RPMI7951 (cell line): ENCODE results near the gene HHAT. TPM values are rescaled to one million over a fixed set of nuclear protein-coding genes. Genes with fewer than 3 reads are reported as not detected.
A peak's percentile ranks its signal among the peaks of the same experiment; 100 is the strongest.

Experiments
- DNase-seq: peaks from one replicate; pipeline ENCODE4 v3.0.0-alpha.2; 2012; ENCODE audit warnings: low read depth
- total RNA-seq: library from RNA; depleted of rRNA; stranded (reverse); fragments of >200 nt; shearing (Covaris generic); gene quantifications from 2 replicates; pipeline ENCODE4 v1.2.3, GENCODE V29; 2014

Gene HHAT
- total RNA-seq, 1 experiment from 2014 or later: 3.1 TPM

DNA sequence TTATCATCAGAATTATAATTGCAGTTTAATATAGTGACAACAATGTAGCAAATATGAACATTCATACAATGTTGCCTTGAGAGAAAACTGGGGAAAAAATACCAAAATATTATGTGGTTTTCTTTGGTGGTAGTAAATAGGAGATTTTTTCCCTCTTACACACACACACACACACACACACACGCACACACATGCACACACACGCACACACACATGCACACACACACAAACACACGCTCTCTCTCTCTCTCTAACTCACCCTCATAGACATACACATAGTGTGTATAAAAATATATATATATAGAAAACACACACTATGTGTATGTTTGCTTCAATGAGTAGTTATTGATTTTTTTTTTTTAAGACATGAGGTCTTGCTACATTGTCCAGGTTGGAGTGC is 211.6 kb downstream of the HHAT start:
- no peak for DNase-seq

DNA sequence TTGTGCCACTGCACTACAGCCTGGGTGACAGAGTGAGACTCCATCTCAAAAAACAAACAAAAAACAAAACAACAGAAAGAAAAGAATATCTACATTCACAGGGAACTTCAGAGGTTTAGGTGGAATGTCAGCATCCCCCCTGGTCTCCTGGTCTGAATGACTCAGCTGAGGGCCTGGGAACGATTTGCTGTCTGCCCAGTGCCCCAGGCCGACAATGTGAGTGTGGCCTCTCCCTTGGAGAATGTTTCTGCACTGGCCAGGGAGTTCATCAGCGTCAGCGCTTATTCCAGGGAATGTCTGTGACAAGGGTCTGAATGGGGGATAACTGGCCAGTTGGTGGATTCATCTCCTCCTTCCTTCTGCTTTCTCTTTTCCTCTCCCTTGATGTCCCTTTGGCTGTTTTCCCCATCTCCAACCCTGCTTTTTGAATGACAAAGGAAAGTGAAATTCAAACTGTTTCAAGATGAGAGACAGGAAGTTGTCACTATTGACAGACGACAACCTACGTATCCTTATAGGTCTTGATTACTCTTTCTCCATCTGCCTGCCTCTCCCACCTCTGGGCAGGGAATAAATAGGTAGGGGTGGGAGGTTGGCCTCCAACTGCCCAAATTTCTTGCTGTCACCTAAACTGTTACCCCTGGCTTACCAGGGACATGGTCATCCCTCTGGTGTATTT is 213.1 kb downstream of the HHAT start:
- peak; percentile 69 for DNase-seq

DNA sequence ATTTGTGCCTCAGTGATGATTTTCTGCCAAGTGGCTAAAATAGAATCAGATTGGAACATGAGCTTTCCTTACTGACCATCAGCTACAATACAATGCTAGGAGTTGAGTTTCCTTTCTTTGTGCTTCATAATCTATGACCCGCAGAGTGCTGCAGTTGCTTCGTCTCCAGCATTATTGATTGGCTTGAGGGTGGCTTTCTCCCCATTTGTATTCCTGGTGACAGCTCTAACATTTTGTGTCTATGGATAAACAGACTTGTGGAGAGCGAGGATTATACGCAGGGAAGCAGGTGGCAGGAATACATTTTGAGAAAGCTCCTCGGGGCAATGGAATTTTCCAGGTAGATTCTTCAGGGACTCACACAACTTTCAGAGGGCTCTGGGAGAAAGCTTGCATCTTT is 223.2 kb downstream of the HHAT start:
- DNase-seq: no peak

DNA sequence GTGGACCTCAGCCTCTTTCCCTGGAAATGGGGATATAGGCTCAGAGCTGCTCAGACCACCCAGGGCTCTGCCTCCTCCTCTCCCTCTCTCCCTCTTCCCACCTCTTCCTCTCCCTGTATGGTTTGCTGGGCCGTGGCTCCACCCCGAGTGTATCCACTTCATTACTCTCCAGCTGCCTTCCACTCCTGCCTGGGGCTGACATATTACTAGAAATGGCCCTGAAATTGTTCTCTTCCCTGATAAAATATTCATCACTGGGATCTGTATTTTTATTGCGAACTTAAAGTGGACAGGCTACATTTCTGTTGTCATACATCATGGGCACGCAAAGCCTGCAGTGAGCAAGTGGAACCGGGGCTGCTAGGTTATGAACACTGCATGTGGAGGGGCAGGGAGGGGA is 225.0 kb downstream of the HHAT start:
- no peak for DNase-seq

DNA sequence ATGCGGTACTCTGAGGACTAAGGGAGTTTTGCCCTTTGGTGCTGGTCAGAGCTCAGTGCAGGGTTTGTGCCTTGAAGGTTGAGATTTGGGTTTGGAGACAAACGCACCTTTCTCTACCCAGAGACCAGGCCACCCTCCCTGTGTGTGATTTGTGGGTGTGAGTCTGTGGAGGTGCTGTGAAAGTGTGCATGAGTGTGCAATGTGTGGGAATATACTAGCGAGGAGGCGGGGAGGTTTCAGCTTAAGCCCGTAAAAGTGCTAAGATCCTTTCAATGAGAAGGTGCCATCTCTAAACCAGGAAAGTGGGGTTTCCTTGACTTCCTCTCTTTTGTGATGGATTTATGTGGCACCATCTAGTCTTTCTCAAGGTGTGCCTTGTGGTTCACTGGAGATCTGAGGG is 225.7 kb downstream of the HHAT start:
- no peak for DNase-seq

DNA sequence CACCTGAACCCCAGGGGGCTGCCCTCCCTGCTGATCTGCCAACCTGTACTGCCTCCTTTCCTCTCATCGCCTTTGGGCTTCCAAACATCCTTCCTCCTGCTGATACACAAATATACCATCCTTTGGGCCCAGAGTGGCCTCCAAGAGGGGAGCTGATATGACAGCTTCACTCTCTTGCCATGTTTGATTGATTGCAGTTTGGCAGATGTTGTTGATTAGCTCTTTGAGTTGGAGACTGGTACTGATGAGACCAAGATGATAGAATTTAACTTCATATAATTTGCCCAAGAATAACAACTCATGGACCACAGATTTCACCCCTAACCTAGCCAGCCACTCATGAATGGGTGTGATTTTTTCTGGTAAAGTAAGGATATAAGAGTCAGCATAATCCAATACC is 227.8 kb downstream of the HHAT start:
- DNase-seq: no peak

DNA sequence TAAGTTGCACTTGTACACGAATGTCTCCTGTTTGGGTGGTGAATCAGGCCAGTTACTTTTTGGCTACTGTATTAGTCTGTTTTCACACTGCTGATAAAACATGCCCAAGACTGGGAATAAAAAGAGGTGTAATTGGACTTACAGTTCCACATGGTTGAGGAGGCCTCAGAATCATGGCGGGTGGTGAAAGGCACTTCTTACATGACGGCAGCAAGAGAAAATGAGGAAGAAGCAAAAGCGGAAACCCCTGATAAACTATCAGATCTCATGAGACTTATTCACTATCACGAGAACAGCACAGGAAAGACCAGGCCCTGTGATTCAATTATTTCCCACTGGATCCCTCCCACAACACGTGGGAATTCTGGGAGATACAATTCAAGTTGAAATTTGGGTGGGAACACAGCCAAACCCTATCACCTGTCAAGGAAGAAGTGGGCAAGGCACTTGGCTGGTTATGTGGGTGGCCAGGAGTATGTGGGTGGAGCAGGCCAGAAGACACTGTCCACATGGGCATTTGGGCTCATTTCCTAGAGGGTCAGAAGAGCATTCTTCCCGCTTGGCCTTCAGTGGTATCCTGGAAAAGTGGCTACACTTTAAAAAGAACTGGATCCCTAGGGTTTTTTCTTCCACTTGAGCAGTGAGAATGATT is 228.8 kb downstream of the HHAT start:
- DNase-seq: no peak

DNA sequence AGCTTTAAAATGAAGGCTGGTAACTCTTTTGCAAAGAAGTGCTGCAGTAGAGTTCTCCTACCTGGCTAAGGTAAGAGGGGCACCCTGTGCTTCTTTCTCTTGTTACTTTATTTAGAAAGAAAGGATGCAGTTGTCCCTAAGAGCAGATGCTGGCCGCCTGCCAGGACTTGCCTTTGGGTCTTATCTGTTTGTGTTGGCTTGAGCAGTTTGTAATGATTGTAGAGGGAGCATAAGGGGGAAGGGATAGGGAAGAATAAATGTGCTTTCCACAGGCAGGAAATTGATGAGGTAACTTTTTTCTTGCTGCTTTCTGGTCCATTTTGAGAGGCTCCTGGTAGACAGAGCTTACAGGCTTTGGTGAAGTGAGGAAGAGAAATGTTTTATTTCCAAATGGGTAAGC is 229.6 kb downstream of the HHAT start:
- DNase-seq: peak; percentile 31

DNA sequence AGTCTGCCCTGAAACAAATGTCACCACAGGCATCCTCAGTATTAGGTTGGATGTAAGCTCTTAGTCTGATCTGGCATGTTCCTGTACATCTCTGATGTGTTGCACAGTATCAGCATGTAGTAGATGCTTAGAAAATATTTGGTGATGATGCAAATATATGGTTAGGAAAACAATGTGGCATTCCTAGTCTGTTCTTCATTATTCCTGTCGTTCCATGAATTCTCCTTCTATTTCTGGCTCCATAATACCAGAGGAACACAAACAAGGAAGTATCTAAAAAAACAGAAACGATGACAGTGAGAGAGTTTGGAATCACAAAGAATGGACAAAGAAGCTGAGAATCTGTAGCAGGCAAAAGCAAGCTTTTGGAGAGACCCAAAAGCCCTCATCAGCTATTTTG is 236.6 kb downstream of the HHAT start:
- DNase-seq: no peak

DNA sequence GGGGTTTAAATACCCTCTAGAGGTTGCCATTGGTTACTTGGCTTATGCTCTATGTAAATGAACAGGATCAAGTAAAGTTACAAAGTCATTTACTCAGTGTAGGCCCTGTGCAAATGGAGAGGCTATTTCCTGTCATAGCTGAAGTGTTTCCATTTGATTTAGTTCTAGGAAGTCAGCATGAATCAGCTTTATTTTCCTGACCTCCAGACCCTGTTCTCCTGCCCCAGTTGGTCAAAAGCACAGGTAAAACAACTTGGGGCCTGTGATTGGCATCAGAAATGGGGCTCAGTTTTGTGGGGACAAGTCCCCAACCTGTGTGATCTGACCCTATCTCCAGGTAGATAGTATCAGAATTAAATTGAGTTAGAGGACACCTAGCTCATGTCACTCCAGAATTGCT is 239.9 kb downstream of the HHAT start:
- no peak for DNase-seq

DNA sequence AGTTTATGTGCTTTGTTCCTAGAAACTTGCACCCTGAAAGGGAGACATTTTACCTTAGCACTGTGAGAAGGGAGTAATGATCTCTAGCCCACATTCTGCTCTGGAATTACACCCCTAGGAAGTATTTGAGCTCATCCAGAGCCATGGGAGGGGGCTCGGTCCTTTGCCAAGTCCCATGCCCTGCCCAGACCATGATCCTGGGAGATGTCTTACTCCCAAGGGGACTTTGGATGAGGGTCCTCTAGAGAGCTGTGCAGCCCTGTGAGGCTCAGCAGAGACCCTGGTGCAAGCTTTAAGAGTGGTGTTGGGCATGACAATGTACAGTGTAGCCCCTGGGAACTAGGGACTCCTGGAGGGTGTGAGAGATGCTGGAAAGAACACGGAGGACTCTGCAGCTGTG is 241.4 kb downstream of the HHAT start:
- no peak for DNase-seq

DNA sequence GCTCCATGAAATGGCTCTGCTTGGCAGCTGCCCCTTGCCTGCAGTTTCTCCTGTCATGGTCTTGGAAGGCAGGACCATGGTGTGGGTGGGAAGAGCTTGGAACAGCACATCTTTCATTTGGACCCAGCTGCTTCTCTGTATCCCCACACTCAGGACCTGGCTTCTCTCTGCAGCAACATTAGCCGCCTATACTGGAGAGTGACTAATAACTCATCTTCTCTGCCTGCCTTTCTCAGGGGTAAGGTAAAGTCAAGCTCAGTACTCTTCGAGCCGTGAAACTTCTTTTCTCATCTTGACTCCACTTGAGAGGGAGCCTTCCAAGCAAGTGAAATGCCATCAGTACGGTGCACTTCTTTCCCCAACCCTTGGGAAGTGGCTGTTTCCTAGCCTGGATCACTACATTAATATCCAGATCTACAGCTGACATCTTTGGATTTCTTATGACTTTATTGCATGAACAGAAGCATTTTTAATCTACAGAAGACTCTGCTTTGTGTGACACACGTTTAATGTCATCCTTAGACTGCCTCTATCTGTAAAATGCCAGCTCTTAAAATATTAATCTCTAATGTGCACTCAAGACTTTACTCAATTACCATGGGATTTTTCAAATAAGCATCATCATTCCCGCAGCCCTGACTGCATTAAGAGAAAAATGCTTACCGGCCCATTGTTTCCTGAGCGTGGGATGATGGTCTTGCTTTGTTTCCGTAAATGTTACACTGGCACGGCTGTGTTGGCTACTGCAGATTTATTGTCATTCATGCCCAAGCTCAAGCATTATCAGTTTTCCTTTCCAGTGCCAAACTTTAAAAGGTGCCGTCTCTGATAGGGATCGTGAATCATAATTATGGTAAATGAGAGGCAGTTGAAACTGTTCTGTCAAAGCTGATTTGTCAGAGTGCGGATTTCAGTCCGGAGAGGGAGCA is 242.9 kb downstream of the HHAT start:
- DNase-seq: no peak

DNA sequence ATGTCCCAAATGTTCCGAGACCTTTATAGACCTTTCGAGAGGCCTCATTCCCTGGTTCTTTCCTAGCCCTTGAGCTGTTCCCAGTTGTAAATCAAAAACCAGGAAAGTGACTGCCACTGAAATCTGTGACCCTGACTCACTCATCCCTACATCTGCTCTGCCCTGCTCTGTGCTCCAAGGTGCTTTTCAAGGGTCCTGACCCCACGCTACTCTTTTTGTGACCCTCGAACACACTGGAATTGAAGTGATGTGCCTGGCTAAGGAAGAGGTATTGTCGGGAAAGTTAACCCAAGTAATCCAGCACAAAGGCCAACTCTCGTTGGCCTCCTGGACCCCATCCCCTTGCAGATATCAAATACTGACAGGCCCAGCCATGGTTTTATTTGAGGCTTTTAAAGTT is 244.4 kb downstream of the HHAT start:
- no peak for DNase-seq

DNA sequence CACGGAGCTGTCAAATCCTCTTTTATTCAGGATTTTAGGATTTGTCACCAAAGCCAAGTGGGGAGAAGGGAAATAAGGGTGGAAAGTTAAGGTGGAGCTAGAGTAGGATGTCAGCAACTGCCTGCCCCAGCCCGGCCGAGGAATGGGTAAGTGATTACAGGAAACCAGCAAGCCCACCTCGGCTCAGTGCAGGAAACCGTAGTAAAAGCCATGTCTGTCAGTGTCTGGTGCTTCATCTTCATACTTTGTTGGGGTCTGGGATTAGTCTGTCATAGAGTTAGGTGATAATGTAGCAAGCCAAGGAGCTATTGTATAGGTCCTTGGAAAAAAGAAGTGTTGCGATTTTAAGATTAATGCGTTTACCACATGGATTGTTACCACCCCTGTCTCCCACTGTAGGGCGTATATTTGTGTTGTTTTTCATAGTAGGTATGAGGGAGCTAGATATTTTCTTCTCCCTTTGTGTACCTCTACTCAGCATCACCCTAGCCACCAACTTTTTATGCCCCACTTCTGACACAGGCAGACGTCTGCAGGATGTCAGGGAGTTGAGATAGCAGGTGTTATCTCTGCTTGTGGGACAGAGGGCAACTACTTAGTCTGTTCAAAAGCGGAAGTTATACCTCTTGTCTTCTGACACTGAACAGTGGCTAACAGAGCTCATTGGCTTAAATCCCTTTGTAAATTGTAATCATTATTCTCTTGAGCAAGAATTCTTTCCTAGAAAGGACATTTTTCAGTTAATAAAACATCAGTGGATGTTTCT is 253.7 kb downstream of the HHAT start:
- no peak for DNase-seq

DNA sequence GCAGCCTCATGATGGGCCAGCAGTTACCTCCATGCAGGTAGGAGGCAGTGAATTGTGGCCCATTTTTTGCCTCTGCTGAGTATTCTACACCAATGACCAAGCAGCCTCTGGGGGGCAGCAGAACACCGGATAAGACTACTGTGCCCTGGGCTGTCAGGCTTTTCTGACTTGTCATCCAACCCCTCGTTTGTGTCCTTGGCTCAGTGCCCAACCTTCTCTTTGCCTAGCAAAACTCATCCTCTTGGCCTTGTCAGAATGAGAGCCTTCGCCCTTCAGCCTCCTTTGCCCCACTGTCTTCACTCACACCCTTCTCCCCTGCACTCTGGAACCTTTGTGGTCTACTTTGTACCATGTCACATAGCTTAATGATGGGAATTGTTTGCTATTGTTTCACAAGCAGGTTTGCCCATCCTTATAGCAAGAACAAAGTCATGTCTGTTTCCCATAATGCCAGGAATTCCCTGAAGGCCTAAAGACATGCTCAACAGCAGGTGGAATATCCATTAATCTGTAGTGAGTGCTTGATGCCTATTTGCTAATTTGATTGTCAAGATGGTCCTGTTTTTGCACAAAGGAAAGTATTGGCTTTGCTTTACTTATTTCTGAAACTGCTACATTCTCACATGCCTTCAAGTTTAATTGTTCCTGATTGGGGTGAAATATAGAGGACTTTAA is 255.9 kb downstream of the HHAT start:
- DNase-seq: peak; percentile 84

DNA sequence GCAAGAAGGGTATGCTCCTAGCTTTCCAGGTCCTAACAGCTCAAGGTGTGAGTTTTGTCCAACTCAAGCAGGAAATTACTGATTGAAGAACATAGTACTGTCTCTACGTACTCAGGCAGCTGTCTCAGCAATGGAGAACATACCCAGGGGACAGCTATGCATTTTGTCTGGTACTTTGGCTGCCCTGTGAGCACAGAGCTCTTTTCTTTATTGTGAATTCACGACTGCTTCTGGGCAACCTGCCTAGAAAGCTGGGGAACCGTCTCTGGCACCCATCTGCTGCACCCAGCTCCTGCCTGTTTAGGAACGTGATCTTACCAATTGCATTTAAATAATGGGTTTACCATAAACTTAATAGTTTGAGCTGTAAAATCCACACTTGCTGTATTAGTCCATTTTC is 258.1 kb downstream of the HHAT start:
- DNase-seq: no peak

DNA sequence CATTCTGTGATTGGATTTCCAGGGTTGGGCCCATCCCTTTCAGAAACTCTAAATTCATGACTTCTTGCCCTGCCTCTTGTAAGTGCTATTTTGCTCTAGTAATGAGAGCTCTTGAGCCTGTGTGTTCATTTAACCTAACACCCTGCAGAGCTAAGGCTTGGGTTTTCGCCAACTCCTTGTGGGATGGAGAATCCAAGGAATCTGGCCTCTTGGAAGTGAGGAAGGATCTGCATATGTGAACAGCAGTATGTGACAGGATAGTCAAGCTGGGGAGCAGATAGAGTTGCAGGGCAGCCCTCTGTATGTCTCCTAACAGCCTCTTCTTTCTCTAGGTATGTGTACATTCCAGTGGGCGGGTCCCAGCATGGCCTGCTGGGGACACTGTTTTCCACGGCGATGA is 258.9 kb downstream of the HHAT start:
- DNase-seq: peak; percentile 60

DNA sequence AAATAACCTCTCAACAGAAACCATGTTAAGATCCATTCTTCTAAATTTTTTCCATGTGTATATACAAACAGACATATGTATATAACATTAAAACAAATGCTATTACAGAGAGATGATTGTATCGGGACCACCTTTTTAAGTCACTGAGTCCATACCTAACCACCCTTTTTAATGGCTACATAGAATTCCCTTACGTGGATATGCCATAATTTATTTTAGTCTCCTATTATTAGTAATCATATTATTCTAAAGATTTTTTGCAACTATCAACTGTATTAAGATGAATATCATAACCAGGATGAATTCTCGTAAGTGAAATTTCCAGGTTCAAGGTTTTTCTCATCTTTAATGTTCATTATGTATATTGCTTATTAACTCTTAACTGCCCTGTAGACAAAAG is 259.7 kb downstream of the HHAT start:
- no peak for DNase-seq

DNA sequence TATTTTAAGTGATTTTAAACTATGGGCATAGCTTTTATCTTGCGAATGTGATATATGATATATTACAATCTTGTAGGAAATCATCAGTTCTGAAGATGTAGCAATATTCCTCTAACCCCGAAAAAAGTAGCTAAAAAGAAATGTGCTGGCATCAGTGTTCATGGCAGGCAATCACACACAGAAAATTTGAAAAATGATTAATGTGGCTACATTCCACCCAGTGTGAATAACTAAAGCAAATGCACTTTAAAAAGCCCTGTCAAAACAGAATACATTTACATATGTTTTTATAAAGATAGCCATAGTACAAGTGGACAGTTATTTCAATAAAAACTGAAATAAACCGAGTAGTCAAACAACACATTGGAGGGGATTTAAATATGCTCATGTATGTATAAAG is 260.2 kb downstream of the HHAT start:
- DNase-seq: no peak

DNA sequence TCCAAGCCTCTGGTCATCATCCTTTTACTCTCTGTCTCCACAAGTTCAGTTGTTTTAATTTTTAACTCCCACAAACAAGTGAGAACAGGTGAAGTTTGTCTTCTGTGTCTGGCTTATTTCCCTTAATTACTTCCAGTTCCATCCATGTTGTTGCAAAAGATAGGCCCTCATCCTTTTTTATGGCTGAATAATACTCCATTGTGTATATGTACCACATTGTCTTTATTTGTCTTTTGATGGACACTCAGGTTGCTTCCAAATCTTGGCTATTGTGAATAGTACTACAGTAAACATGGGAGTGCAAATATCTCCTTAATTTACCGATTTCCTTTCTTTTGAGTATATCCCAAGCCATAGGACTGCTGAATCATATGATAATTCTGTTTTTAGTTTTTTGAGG is 262.5 kb downstream of the HHAT start:
- DNase-seq: no peak

DNA sequence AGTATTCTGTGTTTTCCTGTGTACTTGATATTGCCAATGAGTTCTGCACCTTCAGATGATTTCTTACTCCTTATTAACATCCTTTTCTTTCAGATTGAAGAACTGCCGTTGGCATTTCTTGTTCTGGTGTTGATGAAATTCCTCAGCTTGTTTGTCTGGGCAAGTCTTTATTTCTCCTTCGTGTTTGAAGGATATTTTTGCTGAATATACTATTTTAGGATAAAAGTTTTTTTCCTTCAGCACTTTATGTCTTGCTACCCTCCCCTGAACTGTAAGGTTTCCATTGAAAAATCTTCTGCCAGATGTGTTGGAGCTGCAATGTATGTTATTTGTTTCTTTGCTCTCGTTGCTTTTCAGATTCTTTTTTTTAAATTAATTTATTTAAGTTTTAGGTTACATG is 265.9 kb downstream of the HHAT start:
- no peak for DNase-seq

DNA sequence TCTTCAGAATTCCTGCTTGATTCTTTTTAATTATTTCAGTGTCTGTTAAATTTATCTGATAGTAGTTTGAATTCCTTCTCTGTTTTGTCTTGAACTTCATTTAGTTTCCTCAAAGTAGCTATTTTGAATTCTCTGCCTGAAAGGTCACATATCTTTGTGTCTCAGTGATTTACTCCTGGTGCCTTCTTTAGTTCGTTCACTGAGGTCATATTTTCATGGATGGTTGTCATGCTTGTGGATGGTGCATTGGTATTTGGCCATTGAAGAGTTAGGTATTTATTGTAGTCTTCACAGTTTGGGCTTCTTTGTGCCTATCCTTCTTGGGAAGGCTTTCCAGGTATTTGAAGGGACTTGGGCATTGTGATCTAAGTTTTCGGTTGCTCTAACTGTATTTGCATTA is 267.9 kb downstream of the HHAT start:
- DNase-seq: no peak
